ENCODE data around the gene TCEA2.

GRCh38 chr20:64035933-64036345 is 27.1 kb upstream of the TCEA2 start, which contains the start of gene C20orf204:
- TF ChIP-seq POLR2AphosphoS5 (IDR thresholded peaks at IDR 0.05) (no peak), CTCF (IDR thresholded peaks at IDR 0.05) (no peak), POLR2A (IDR thresholded peaks at IDR 0.05) (no peak)
